ENCODE results near the gene SYT1.

GRCh38 chr12:79370021-79370420 lies 505.4 kb downstream of the SYT1 start:
- TF ChIP-seq CTCF (conservative IDR thresholded peaks at IDR 0.05 in 1 of 2, IDR thresholded peaks at IDR 0.05 in 1 of 2; ENCODE audit: extremely low read depth in 1 of 2, insufficient read depth in 1 of 2, low read depth in 1 of 2, low read length in 2 of 2) (no peak), EZH2 (IDR thresholded peaks at IDR 0.05; ENCODE audit: borderline replicate concordance, low read length) (no peak)

Measured in mammary epithelial cell (primary cell).